GM12872 (cell line): ENCODE data around the gene AMT.

Experiments
- CTCF ChIP-seq: IDR thresholded peaks from 3 replicates; pipeline ENCODE4 v1.5.1; 2011; ENCODE audit warnings: low read depth, mild to moderate bottlenecking, low read length, moderate library complexity; ENCODE audit not compliant: insufficient read depth

AMT gene

GRCh38 chr3:49462222-49462621, 39.9 kb upstream of the AMT start:
- no peak for TF ChIP-seq CTCF

- TF ChIP-seq CTCF = no peak
Measured at GRCh38 chr3:49461443-49462171, 39.3 kb upstream of the AMT start.

GRCh38 chr3:49460956-49461355, 38.7 kb upstream of the AMT start:
- TF ChIP-seq CTCF = no peak

GRCh38 chr3:49460188-49460890, 38.1 kb upstream of the AMT start:
- TF ChIP-seq CTCF = no peak

- no peak for TF ChIP-seq CTCF
Measured at GRCh38 chr3:49456466-49456865, 34.2 kb upstream of the AMT start.

- TF ChIP-seq CTCF = no peak
Measured at GRCh38 chr3:49454898-49455681, 32.8 kb upstream of the AMT start.

- TF ChIP-seq CTCF = peak; percentile 47; the same call in 2 of the 3 replicates
Measured at GRCh38 chr3:49454458-49454857, 32.2 kb upstream of the AMT start.
